HepG2 (cell line): ENCODE data around the gene FKBP1A. TPM values are rescaled to one million over a fixed set of nuclear protein-coding genes. Genes with fewer than 3 reads are reported as not detected.

Experiments
- AGO2 ChIP-seq: fragments of 200-400 bp; formaldehyde crosslinking; optimal IDR thresholded peaks from 2 replicates; pipeline ENCODE3; 2017; ENCODE audit warnings: mild to moderate bottlenecking, low read depth, low read length, moderate library complexity
- AHDC1 ChIP-seq: sonication (generic); formaldehyde crosslinking; IDR thresholded peaks from 2 replicates; pipeline ENCODE4 v1.5.1; 2020; ENCODE audit warnings: mild to moderate bottlenecking, missing genetic modification reagents, borderline replicate concordance
- AHR ChIP-seq: IDR thresholded peaks from 2 replicates; pipeline ENCODE4 v1.6.1; 2018; ENCODE audit warnings: missing genetic modification reagents, missing compliant biosample characterization
- CCDC6 ChIP-seq: sonication (generic); formaldehyde crosslinking; IDR thresholded peaks from 2 replicates; pipeline ENCODE4 v1.8.1; 2022; ENCODE audit warnings: mild to moderate bottlenecking, missing genetic modification reagents, moderate library complexity
- DZIP1 ChIP-seq: sonication (generic); formaldehyde crosslinking; IDR thresholded peaks from 2 replicates; pipeline ENCODE4 v1.5.0; 2020; ENCODE audit warnings: mild to moderate bottlenecking, missing genetic modification reagents
- IRX3 ChIP-seq: sonication (generic); formaldehyde crosslinking; IDR thresholded peaks from 2 replicates; pipeline ENCODE4 v1.8.1; 2023; ENCODE audit warnings: mild to moderate bottlenecking, low read depth, missing genetic modification reagents, borderline replicate concordance
- KAT7 ChIP-seq: IDR thresholded peaks from 2 replicates; pipeline ENCODE4 v1.6.1; 2018; ENCODE audit warnings: borderline replicate concordance, missing compliant biosample characterization
- KAT8 ChIP-seq: IDR thresholded peaks from 2 replicates; pipeline ENCODE4 v1.6.1; 2016; ENCODE audit warnings: missing genetic modification reagents, missing compliant biosample characterization
- KLF12 ChIP-seq: sonication (generic); formaldehyde crosslinking; IDR thresholded peaks from 2 replicates; pipeline ENCODE4 v1.4.0; 2020; ENCODE audit warnings: missing genetic modification reagents, borderline replicate concordance
- KLF16 ChIP-seq, 2 experiments: sonication (generic) in 1 of 2; formaldehyde crosslinking in 1 of 2; IDR thresholded peaks; 2 replicates each; pipeline versions ENCODE4 v1.6.1 to v1.8.0; 2016 to 2023; ENCODE audit warnings: missing genetic modification reagents in 2 of 2, missing compliant biosample characterization in 1 of 2
- NRL ChIP-seq: sonication (generic); formaldehyde crosslinking; IDR thresholded peaks from 2 replicates; pipeline ENCODE4 v1.5.0; 2020; ENCODE audit warnings: missing genetic modification reagents, mild to moderate bottlenecking, moderate library complexity, borderline replicate concordance
- RELA ChIP-seq: sonication (generic); formaldehyde crosslinking; IDR thresholded peaks from 2 replicates; pipeline ENCODE4 v1.4.0; 2020; ENCODE audit warnings: missing genetic modification reagents
- SRSF1 ChIP-seq: fragments of 200-400 bp; formaldehyde crosslinking; optimal IDR thresholded peaks from 2 replicates; pipeline ENCODE3; 2017; ENCODE audit warnings: mild to moderate bottlenecking, low read depth, low read length, moderate library complexity
- TCF12 ChIP-seq, 2 experiments: fragments of 450-650 bp in 1 of 2; sonication (generic) in 1 of 2; formaldehyde crosslinking in 1 of 2; IDR thresholded peaks; 2 replicates each; pipeline versions ENCODE4 v1.6.1 to v1.8.0; 2017 to 2022; ENCODE audit warnings: antibody characterized with exemption in 1 of 2, mild to moderate bottlenecking in 1 of 2, missing genetic modification reagents in 1 of 2, moderate library complexity in 1 of 2
- TOE1 ChIP-seq: sonication (generic); formaldehyde crosslinking; IDR thresholded peaks from 2 replicates; pipeline ENCODE4 v1.4.0; 2020; ENCODE audit warnings: mild to moderate bottlenecking, missing genetic modification reagents
- ZFYVE20 ChIP-seq: sonication (generic); formaldehyde crosslinking; IDR thresholded peaks from 2 replicates; pipeline ENCODE4 v1.8.0; 2023; ENCODE audit warnings: low read depth, mild to moderate bottlenecking, moderate library complexity, missing genetic modification reagents, borderline replicate concordance
- ZNF124 ChIP-seq: sonication (generic); formaldehyde crosslinking; IDR thresholded peaks from 2 replicates; pipeline ENCODE4 v1.4.0; 2020; ENCODE audit warnings: missing genetic modification reagents
- ZNF564 ChIP-seq: sonication (generic); formaldehyde crosslinking; IDR thresholded peaks from 2 replicates; pipeline ENCODE4 v1.8.1; 2023; ENCODE audit warnings: mild to moderate bottlenecking, missing genetic modification reagents
- ZNF615 ChIP-seq: sonication (generic); formaldehyde crosslinking; IDR thresholded peaks from 2 replicates; pipeline ENCODE4 v1.5.0; 2020; ENCODE audit warnings: mild to moderate bottlenecking, missing genetic modification reagents, borderline replicate concordance
- ZNF740 ChIP-seq: sonication (generic); formaldehyde crosslinking; IDR thresholded peaks from 2 replicates; pipeline ENCODE4 v1.4.0; 2020; ENCODE audit warnings: missing genetic modification reagents
- polyA plus RNA-seq, 8 experiments: library from polyadenylated mRNA; depleted of rRNA in 3 of 8; stranded (reverse) in 7 of 8; unstranded in 1 of 8; fragments of >200 nt; fragmentation: Illumina TruSeq in 4 of 8; extraction: Trizol in 4 of 8; gene quantifications; 2 replicates each; pipeline versions ENCODE4 v1.2.1 to v1.2.3, GENCODE V29; 2011 to 2016; ENCODE audit warnings: low read depth in 4 of 8, missing spikeins in 1 of 8, mixed read lengths in 1 of 8; ENCODE audit not compliant: insufficient read depth in 1 of 8
- total RNA-seq, 5 experiments: library from RNA; depleted of rRNA; stranded (reverse); fragments of >200 nt; fragmentation: Illumina TruSeq; extraction: Trizol; gene quantifications; 2 replicates each; pipeline ENCODE4 v1.2.3, GENCODE V29; 2016; ENCODE audit warnings: low read depth in 1 of 5

FKBP1A gene
- total and polyA plus RNA-seq, 2 of the 13 experiments (the other 11 are each of a cell fraction or from before 2014, with no cell fraction given): 119 to 468 TPM

- TF ChIP-seq RELA (CRISPR knock-in tag) (no peak), AHR (CRISPR knock-in tag) (no peak), TOE1 (0 out of 2 replicates have a peak, but pooled peaks have one; percentile 28), IRX3 (CRISPR knock-in tag) (no peak; the same call in 1 of the 2 replicates), KAT7 (CRISPR knock-in tag) (peak; percentile 31; the same call in 1 of the 2 replicates), AGO2 (peak; percentile 56), ZNF564 (0 out of 2 replicates have a peak, but pooled peaks have one; percentile 28), NRL (CRISPR knock-in tag) (peak; percentile 80), ZNF124 (CRISPR knock-in tag) (0 out of 2 replicates have a peak, but pooled peaks have one; percentile 41), ZNF615 (CRISPR knock-in tag) (no peak), KLF12 (CRISPR knock-in tag) (no peak), ZFYVE20 (no peak), AHDC1 (CRISPR knock-in tag) (no peak; the same call in 1 of the 2 replicates), DZIP1 (CRISPR knock-in tag) (no peak), KLF16 (CRISPR knock-in tag; IDR thresholded peaks at IDR 0.05) (0 out of 4 replicates have a peak, but pooled peaks of 1 of the 2 experiments have one; percentile 20), ZNF740 (no peak), CCDC6 (CRISPR knock-in tag) (no peak), TCF12 (IDR thresholded peaks at IDR 0.05) (no peak), TCF12 (CRISPR knock-in tag; IDR thresholded peaks at IDR 0.05) (0 out of 2 replicates have a peak, but pooled peaks have one; percentile 65), SRSF1 (no peak), KAT8 (peak; percentile 66)
Observed at GRCh38 chr20:1327827-1328679, 64.8 kb downstream of the FKBP1A start (continued).
